Subcutaneous adipose tissue (tissue), 4 donors: ENCODE measurements around the gene NELL1. TPM values are rescaled to one million over a fixed set of nuclear protein-coding genes. Genes with fewer than 3 reads are reported as not detected.

Experiments
- total RNA-seq, 4 donors: library from RNA; depleted of rRNA; stranded (reverse); fragments of >200 nt; gene quantifications; one replicate each; pipeline ENCODE4 v1.1.0, GENCODE V29; 2016
- TF ChIP-seq, protein P1 (sequence below): fragments of 450-650 bp; IDR thresholded peaks from one replicate; pipeline ENCODE4 v1.5.1; 2016; ENCODE audit warnings: low read depth, mild to moderate bottlenecking, control low read depth, antibody characterized with exemption, moderate library complexity

Gene NELL1
- total RNA-seq, 4 donors from 2014 or later: not detected

DNA sequence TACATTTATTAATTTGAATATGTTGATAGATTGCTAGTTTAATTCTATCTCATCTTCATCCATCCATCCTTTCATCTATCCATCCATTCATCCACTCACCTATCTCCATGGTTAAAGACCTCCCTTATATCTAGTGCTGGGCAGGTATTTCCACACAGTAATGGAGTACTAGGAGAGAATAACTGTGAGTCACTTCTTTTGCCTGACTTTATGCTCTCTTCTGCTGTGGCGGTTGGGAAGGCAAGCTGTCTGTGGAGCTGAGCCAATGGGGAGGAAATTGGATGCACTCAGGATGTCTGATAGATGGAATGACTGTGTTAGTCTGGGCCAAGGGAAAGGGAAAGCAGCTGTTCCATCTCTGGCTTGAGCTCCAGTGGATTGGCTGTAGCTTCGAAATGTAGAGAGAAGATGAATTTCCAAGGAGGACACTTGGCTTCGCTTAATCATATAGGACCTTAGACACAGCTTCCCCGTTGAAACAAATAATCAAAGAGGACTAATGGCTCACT, 60.3 kb downstream of the NELL1 start:
- TF ChIP-seq, protein P1, sequence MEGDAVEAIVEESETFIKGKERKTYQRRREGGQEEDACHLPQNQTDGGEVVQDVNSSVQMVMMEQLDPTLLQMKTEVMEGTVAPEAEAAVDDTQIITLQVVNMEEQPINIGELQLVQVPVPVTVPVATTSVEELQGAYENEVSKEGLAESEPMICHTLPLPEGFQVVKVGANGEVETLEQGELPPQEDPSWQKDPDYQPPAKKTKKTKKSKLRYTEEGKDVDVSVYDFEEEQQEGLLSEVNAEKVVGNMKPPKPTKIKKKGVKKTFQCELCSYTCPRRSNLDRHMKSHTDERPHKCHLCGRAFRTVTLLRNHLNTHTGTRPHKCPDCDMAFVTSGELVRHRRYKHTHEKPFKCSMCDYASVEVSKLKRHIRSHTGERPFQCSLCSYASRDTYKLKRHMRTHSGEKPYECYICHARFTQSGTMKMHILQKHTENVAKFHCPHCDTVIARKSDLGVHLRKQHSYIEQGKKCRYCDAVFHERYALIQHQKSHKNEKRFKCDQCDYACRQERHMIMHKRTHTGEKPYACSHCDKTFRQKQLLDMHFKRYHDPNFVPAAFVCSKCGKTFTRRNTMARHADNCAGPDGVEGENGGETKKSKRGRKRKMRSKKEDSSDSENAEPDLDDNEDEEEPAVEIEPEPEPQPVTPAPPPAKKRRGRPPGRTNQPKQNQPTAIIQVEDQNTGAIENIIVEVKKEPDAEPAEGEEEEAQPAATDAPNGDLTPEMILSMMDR: no peak

DNA sequence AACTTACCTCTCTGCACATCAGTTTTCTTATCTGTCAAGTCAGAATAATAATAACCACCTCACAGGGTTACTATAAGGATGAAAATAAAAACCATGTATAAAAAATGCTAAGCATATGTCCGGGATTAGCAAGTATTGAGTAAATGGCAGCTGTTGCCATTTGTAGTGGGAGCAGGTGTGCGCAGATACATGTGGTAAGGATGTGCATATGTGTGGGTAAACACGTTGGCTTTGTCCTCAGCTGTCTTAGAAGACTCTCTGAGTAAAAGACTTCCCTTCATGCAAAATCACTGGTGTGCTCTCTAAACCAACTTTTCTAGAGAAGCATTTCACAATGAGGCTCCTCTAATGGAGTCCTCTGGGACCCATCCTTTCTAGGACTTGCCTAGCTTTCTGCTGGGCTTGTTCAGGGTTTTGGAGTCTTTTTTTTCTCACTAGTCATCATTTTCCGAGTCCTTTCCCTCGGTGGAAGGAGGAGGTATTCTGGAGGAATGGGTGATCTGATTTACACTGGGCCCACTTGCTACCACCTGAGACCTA, 62.4 kb downstream of the NELL1 start:
- TF ChIP-seq, protein P1: no peak

DNA sequence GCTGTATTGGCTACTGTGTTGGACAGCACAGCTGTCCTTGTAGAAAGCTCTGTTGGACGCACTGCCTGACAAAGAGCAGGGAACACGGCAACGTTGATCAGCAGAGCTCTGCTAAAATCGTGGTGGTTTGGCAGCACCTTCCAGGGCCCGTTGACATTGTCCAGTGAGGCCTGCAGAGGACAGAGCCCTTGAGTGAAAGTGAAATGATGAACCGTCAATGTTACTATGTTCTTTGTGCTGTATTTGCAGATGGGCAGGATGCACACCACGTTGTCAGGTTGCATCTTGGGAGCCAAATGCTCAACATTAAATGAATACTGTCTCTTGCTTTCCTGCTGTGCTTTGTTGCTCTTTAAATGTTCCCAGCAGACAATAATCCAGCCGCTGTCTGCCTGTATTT, 69.7 kb downstream of the NELL1 start:
- TF ChIP-seq, protein P1: no peak

DNA sequence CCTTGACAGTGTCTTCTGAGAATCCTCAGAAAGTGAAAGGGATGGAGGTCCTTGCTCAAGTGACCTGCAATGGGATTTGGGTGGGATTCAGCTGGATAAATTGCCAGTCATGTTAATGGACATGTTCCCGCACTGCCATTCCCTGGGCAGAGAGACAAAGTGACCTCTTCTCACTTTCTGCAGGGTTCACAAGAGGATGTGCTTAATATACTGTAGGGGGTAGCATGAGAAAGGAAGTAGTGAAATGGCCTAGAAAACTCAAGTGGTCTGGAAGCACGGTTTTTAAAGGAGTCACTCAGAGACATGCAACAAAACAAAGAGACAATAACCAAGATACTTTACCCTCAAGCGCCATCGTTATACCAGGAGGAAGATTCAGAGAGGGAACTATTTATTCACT, 70.2 kb downstream of the NELL1 start:
- TF ChIP-seq, protein P1: no peak

DNA sequence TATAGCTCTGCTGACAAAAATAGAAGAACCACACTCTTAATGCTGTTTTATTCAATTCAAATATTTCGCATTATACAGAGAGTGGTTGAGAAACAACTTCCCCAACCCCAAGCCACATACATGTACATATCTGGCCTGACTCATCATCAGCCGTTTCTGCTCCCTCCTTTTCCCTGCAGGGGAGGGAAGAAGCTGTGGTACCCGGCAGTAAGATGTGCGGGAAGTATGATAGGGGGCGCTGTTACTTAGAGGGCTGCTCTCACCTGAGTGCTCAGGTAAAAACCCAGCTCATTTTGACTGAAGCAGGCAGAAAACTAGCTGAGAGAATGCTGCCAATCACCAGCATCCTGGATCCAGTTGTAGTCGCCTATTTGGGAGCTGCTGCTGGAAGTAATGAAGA, 85.5 kb downstream of the NELL1 start:
- TF ChIP-seq, protein P1: no peak

DNA sequence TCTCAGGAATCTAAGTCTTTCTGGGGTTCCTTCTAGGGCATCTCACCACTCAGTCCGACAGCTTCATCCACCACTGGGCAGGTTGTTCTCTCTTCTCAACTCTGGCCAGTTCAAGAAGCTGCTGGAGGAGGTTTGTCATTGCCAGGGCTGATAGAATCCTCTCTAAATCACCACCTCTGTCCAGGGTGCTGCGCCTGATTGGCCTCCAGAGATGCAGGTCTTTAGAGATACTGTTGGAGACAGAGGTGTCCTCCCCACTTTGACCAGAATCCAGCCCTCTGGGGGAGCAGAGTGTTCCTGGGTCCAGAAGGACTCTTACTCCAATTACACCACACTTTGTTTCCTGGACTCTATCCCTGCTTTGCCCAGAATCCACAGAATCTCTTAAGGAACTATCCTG, 90.2 kb downstream of the NELL1 start:
- TF ChIP-seq, protein P1: no peak

DNA sequence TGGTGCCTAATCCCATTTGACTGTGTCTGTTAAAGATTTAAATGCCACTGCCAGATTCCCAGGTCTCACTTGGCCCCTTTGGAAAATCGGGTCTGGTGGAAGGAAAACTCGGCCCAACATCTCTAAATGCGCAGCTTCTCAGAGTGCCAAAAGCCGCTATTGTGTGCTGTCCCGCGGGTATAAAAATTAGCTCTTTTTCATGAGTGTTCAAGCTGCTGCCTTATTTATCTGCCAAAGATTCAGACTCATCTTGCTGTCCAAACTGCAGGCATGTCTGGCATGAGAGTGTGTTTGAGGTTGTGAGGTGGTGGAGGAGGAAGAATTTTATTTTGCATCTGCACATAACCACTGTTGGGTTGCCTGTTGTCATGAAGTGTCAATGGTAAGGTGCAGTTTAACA, 91.4 kb downstream of the NELL1 start:
- TF ChIP-seq, protein P1: no peak
